Gastrocnemius medialis (tissue), 4 donors: ENCODE measurements around the gene APC2.

Source experiments
- POLR2A ChIP-seq, 2 donors: fragments of 450-650 bp; IDR thresholded peaks; one replicate each; pipeline ENCODE4 v1.6.1; 2017; ENCODE audit warnings: antibody characterized with exemption in 2 of 2, mild to moderate bottlenecking in 2 of 2, moderate library complexity in 2 of 2
- TF ChIP-seq, protein P1 (sequence below), 5 experiments: fragments of 450-650 bp in 3 of 5; fragments of 200-600 bp in 2 of 5; sonication (generic) in 2 of 5; IDR thresholded peaks in 4 of 5; conservative IDR thresholded peaks in 1 of 5; 1 replicate in 4 of 5; 2 replicates in 1 of 5; pipeline ENCODE4 v1.5.1; 2016 to 2019; ENCODE audit warnings: antibody characterized with exemption in 5 of 5, mild to moderate bottlenecking in 3 of 5, moderate library complexity in 3 of 5

GRCh38 chr19:1491114-1491848 is 41.4 kb downstream of the APC2 start, which contains the start of gene REEP6:
- TF ChIP-seq, protein P1, sequence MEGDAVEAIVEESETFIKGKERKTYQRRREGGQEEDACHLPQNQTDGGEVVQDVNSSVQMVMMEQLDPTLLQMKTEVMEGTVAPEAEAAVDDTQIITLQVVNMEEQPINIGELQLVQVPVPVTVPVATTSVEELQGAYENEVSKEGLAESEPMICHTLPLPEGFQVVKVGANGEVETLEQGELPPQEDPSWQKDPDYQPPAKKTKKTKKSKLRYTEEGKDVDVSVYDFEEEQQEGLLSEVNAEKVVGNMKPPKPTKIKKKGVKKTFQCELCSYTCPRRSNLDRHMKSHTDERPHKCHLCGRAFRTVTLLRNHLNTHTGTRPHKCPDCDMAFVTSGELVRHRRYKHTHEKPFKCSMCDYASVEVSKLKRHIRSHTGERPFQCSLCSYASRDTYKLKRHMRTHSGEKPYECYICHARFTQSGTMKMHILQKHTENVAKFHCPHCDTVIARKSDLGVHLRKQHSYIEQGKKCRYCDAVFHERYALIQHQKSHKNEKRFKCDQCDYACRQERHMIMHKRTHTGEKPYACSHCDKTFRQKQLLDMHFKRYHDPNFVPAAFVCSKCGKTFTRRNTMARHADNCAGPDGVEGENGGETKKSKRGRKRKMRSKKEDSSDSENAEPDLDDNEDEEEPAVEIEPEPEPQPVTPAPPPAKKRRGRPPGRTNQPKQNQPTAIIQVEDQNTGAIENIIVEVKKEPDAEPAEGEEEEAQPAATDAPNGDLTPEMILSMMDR (IDR thresholded peaks at IDR 0.05 in 4 of 5, conservative IDR thresholded peaks at IDR 0.05 in 1 of 5) = no peak
- peak in 1 of 2 donors; percentile 10 for TF ChIP-seq POLR2A (IDR thresholded peaks at IDR 0.05)
